B cell (primary cell): Measurements from ENCODE around the gene CASD1. TPM values are rescaled to one million over a fixed set of nuclear protein-coding genes. Genes with fewer than 3 reads are reported as not detected.

Experiments used
- ATAC-seq: fragments of 200-7000 bp; cut with Tn5 transposase; one replicate; pipeline ENCODE4 v1.10.0; 2021; ENCODE audit warnings: low read depth, mild to moderate bottlenecking, moderate number of reproducible peaks, moderate library complexity
- CTCF ChIA-PET: fragments of 350-600 bp; sonication (Branson Sonifier 250); formaldehyde crosslinking; loops from one replicate; lab custom pipeline; 2021; ENCODE audit warnings: antibody characterized with exemption, inconsistent platforms; lab: Charles Lee
- POLR2A ChIA-PET: fragments of 350-600 bp; sonication (Branson Sonifier 250); formaldehyde crosslinking; loops from one replicate; lab custom pipeline; 2021; ENCODE audit warnings: antibody characterized with exemption; lab: Charles Lee
- DNase-seq: peaks from one replicate; pipeline ENCODE4 v3.0.0; 2013
- H2AFZ ChIP-seq: 2 replicates; pipeline ENCODE4 v1.6.1; 2012; ENCODE audit warnings: mild to moderate bottlenecking, low read depth, low read length; ENCODE audit not compliant: insufficient read depth, poor library complexity, severe bottlenecking
- H3K27ac ChIP-seq, 2 donors: 1 replicate in 1 of 2; 2 replicates in 1 of 2; pipeline ENCODE4 v1.5.1; 2012 to 2013; ENCODE audit warnings: low read length in 2 of 2, mild to moderate bottlenecking in 2 of 2, moderate library complexity in 1 of 2
- H3K27me3 ChIP-seq, 4 experiments: fragments of 200-600 bp in 1 of 4; sonication (generic) in 1 of 4; replicated peaks in 1 of 4; 1 replicate in 2 of 4; 2 replicates in 2 of 4; pipeline versions ENCODE4 v1.6.1 to v1.7.0; 2013 to 2016; ENCODE audit warnings: low read length in 3 of 4, mild to moderate bottlenecking in 2 of 4, mixed read lengths in 1 of 4, moderate library complexity in 1 of 4; ENCODE audit not compliant: insufficient read depth in 4 of 4, control insufficient read depth in 3 of 4; ENCODE audit errors: control extremely low read depth in 1 of 4
- H3K36me3 ChIP-seq, 2 experiments: replicated peaks in 1 of 2; 1 replicate in 1 of 2; 2 replicates in 1 of 2; pipeline versions ENCODE4 v1.6.1 to v1.7.1; 2013; ENCODE audit warnings: low read length in 1 of 2; ENCODE audit not compliant: insufficient read depth in 2 of 2, control insufficient read depth in 1 of 2; ENCODE audit errors: control extremely low read depth in 1 of 2, extremely low read depth in 1 of 2
- H3K4me1 ChIP-seq, 2 donors: fragments of 200-600 bp in 1 of 2; sonication (generic) in 1 of 2; 1 replicate in 1 of 2; 2 replicates in 1 of 2; pipeline versions ENCODE4 v1.5.1 to v1.6.1; 2013 to 2017; ENCODE audit warnings: low read length in 2 of 2; ENCODE audit not compliant: control insufficient read depth in 2 of 2, insufficient read depth in 2 of 2
- H3K4me2 ChIP-seq: replicated peaks from 2 replicates; pipeline ENCODE3; 2012; ENCODE audit warnings: mild to moderate bottlenecking, low read depth, low read length; ENCODE audit not compliant: poor library complexity, severe bottlenecking
- H3K4me3 ChIP-seq, 5 experiments: fragments of 200-600 bp in 1 of 5; sonication (generic) in 1 of 5; 1 replicate in 3 of 5; 2 replicates in 2 of 5; pipeline versions ENCODE4 v1.5.1 to v1.7.0; 2011 to 2016; ENCODE audit warnings: low read length in 4 of 5, mild to moderate bottlenecking in 4 of 5, low read depth in 2 of 5, control low read depth in 1 of 5, moderate library complexity in 1 of 5; ENCODE audit not compliant: insufficient read depth in 1 of 5; ENCODE audit errors: control extremely low read depth in 1 of 5, extremely low read depth in 1 of 5
- H3K79me2 ChIP-seq: fragments of 200-600 bp; sonication (generic); one replicate; pipeline ENCODE4 v1.6.0; 2016; ENCODE audit warnings: low read length; ENCODE audit not compliant: control insufficient read depth, insufficient read depth
- H3K9ac ChIP-seq: fragments of 200-600 bp; sonication (generic); 2 replicates; pipeline ENCODE4 v1.6.1; 2017; ENCODE audit warnings: mild to moderate bottlenecking, low read length, moderate library complexity
- H3K9me3 ChIP-seq, 3 donors: one replicate each; pipeline versions ENCODE4 v1.6.1 to v1.7.1; 2013; ENCODE audit warnings: low read length in 2 of 3; ENCODE audit not compliant: control insufficient read depth in 2 of 3, insufficient read depth in 1 of 3; ENCODE audit errors: control extremely low read depth in 1 of 3
- H4K20me1 ChIP-seq: 2 replicates; pipeline ENCODE4 v1.6.0; 2012; ENCODE audit warnings: mild to moderate bottlenecking, low read length; ENCODE audit not compliant: insufficient read depth, control insufficient read depth, poor library complexity, severe bottlenecking
- H3K27ac Mint-ChIP-seq: one replicate; pipeline ENCODE4 v1.8.0; 2021; ENCODE audit warnings: mixed read lengths
- H3K27me3 Mint-ChIP-seq: one replicate; pipeline ENCODE4 v1.8.0; 2021; ENCODE audit warnings: mixed read lengths
- H3K4me1 Mint-ChIP-seq: one replicate; pipeline ENCODE4 v1.8.0; 2021; ENCODE audit warnings: mixed read lengths
- H3K4me3 Mint-ChIP-seq: one replicate; pipeline ENCODE4 v1.8.0; 2021; ENCODE audit warnings: mixed read lengths
- H3K9me3 Mint-ChIP-seq: one replicate; pipeline ENCODE4 v1.8.0; 2022; ENCODE audit warnings: mixed read lengths; ENCODE audit not compliant: insufficient read depth
- CTCF ChIP-seq: fragments of 200-600 bp; IDR thresholded peaks from one replicate; pipeline ENCODE4 v1.8.0; 2022; ENCODE audit warnings: antibody characterized with exemption, mild to moderate bottlenecking
- EZH2 ChIP-seq: IDR thresholded peaks from 2 replicates; pipeline ENCODE4 v1.6.1; 2012; ENCODE audit warnings: borderline replicate concordance, low read depth, mild to moderate bottlenecking, moderate library complexity, low read length; ENCODE audit not compliant: insufficient read depth, poor library complexity, severe bottlenecking
- WGBS: methylation state at CpG from one replicate; pipeline ENCODE4 v1.1.5; 2013; ENCODE audit warnings: missing lambda C conversion rate; ENCODE audit not compliant: insufficient coverage; 5-methylcytosine and 5-hydroxymethylcytosine counted together
- intact Hi-C: fragments of 100-400 bp; cut with micrococcal nuclease; formaldehyde crosslinking; loops from one replicate; pipeline ENCODE4 v1.10.0; 2022
- polyA plus RNA-seq: library from polyadenylated mRNA; depleted of rRNA; stranded (reverse); fragments of >200 nt; gene quantifications from 2 replicates; pipeline ENCODE4 v1.2.3, GENCODE V29; 2012
- total RNA-seq, 2 donors: library from RNA; stranded (reverse); fragments of 120-200 nt in 1 of 2; gene quantifications; 1 replicate in 1 of 2; 2 replicates in 1 of 2; pipeline versions ENCODE4 v1.2.3 to v1.2.4, GENCODE V29; 2013 to 2022

The CASD1 gene
- total and polyA plus RNA-seq, 2 donors (not counting 1 experiment from before 2014, with no cell fraction given) = 9.2 to 47.9 TPM

GRCh38 chr7:94498918-94499317 lies 10.7 kb upstream of the CASD1 start:
- no peak for TF ChIP-seq CTCF
- TF ChIP-seq EZH2 = no peak
- peaks cover 0 to 4% (median 2%) of the 10 kb centered on the region in 4 experiments for H3K27me3 ChIP-seq
- peaks cover 0 to 6% (median 0%) of the 10 kb centered on the region in 3 donors for H3K9me3 ChIP-seq
- no peaks in the 10 kb centered on the region for H4K20me1 ChIP-seq
- no peak for ATAC-seq
- Mint-ChIP-seq H3K4me1 (no peaks in the 10 kb centered on the region), H3K4me3 (no peak overlapping the region), H3K9me3 (no peaks in the 10 kb centered on the region), H3K27ac (no peak overlapping the region), H3K27me3 (peaks cover 32% of the 10 kb centered on the region)
- no peaks in the 10 kb centered on the region for H3K4me1 ChIP-seq
- H3K36me3 ChIP-seq = no peaks in the 10 kb centered on the region
- no peak overlapping the region for H3K4me3 ChIP-seq
- ChIA-PET POLR2A (no interaction called here), CTCF (no interaction called here)
- no peak overlapping the region for H3K9ac ChIP-seq
- no peak overlapping the region for H2AFZ ChIP-seq
- no peaks in the 10 kb centered on the region for H3K79me2 ChIP-seq
- intact Hi-C loops = no loop called here
- H3K4me2 ChIP-seq = no peak overlapping the region
- WGBS = 100% methylated on average over 1 of the region's 2 CpGs
- H3K27ac ChIP-seq = no peak overlapping the region
- DNase-seq = no peak

GRCh38 chr7:94507462-94507861 lies 2.1 kb upstream of the CASD1 start:
- Histone ChIP-seq H3K36me3 (no peaks in the 10 kb centered on the region), H3K9me3 (no peaks in the 10 kb centered on the region), H3K27me3 (no peaks in the 10 kb centered on the region), H4K20me1 (no peaks in the 10 kb centered on the region), H3K4me3 (no peak overlapping the region), H3K27ac (no peak overlapping the region), H3K4me1 (peaks cover 18 to 20% of the 10 kb centered on the region in 2 donors), H3K4me2 (no peak overlapping the region), H3K79me2 (peaks cover 43% of the 10 kb centered on the region), H3K9ac (no peak overlapping the region), H2AFZ (no peak overlapping the region)
- ATAC-seq (no peak), DNase-seq (no peak)
- intact Hi-C loops = loop anchor here (5.0 to 10.0 kb wide), 2 partner anchors 1273 to 1815 kb away; partner anchors contain the start of genes SLC25A13 and VPS50
- Mint-ChIP-seq H3K9me3 (no peaks in the 10 kb centered on the region), H3K27ac (no peak overlapping the region), H3K4me3 (no peak overlapping the region), H3K4me1 (peaks cover 28% of the 10 kb centered on the region), H3K27me3 (no peaks in the 10 kb centered on the region)
- CTCF ChIA-PET = no interaction called here
- no peak for TF ChIP-seq EZH2
- 100% methylated on average over 1 of the region's 1 CpG for WGBS
- POLR2A ChIA-PET = no interaction called here
